ENCODE results near the gene PLK3.

GRCh38 chr1:44819196-44819607 is 19.0 kb downstream of the PLK3 start:
- TF ChIP-seq ZBTB11 (CRISPR knock-in tag; IDR thresholded peaks at IDR 0.05) (no peak), MEF2A (IDR thresholded peaks at IDR 0.05; ENCODE audit: control insufficient read depth, low read depth, low read length) (no peak), CREB1 (IDR thresholded peaks at IDR 0.05) (no peak), CREB1 (CRISPR knock-in tag; IDR thresholded peaks at IDR 0.05) (no peak), RNF2 (IDR thresholded peaks at IDR 0.05) (no peak), MAX (CRISPR knock-in tag; IDR thresholded peaks at IDR 0.05) (no peak), ZKSCAN1 (IDR thresholded peaks at IDR 0.05; ENCODE audit: low read depth, low read length) (no peak), RFX1 (IDR thresholded peaks at IDR 0.05) (no peak), KLF13 (tag; IDR thresholded peaks at IDR 0.05; ENCODE audit: borderline replicate concordance, low read depth) (no peak)
